Right atrium auricular region (tissue), 2 donors: ENCODE results near the gene MMP20. TPM values are rescaled to one million over a fixed set of nuclear protein-coding genes. Genes with fewer than 3 reads are reported as not detected.

Source experiments
- DNase-seq: peaks from one replicate; pipeline ENCODE4 v3.0.0-alpha.2; 2019; ENCODE audit warnings: low spot score
- H3K27ac ChIP-seq, 2 donors: fragments of 200-600 bp; sonication (generic); 1 replicate in 1 of 2; 2 replicates in 1 of 2; pipeline ENCODE4 v1.5.1; 2016 to 2019
- H3K27me3 ChIP-seq, 2 donors: fragments of 200-600 bp; sonication (generic); one replicate each; pipeline versions ENCODE4 v1.5.1 to v1.6.0; 2017 to 2019
- H3K36me3 ChIP-seq: fragments of 200-600 bp; sonication (generic); one replicate; pipeline ENCODE4 v1.5.1; 2016
- H3K4me1 ChIP-seq, 2 donors: fragments of 200-600 bp; sonication (generic); one replicate each; pipeline versions ENCODE4 v1.5.1 to v1.6.0; 2017 to 2019
- H3K4me3 ChIP-seq, 2 donors: fragments of 200-600 bp; sonication (generic); 1 replicate in 1 of 2; 2 replicates in 1 of 2; pipeline ENCODE4 v1.5.1; 2017 to 2019; ENCODE audit warnings: mild to moderate bottlenecking in 1 of 2, moderate library complexity in 1 of 2
- H3K9me3 ChIP-seq, 2 donors: fragments of 200-600 bp; sonication (generic); one replicate each; pipeline ENCODE4 v1.5.1; 2019
- CTCF ChIP-seq, 2 donors: fragments of 200-600 bp; sonication (generic); IDR thresholded peaks; one replicate each; pipeline ENCODE4 v1.5.1; 2019; ENCODE audit warnings: antibody characterized with exemption in 2 of 2
- total RNA-seq, 2 donors: library from RNA; depleted of rRNA; stranded (reverse); fragments of >200 nt; gene quantifications; one replicate each; pipeline ENCODE4 v1.1.0, GENCODE V29; 2016

MMP20 gene
- total RNA-seq, 2 donors from 2014 or later = not detected

DNA sequence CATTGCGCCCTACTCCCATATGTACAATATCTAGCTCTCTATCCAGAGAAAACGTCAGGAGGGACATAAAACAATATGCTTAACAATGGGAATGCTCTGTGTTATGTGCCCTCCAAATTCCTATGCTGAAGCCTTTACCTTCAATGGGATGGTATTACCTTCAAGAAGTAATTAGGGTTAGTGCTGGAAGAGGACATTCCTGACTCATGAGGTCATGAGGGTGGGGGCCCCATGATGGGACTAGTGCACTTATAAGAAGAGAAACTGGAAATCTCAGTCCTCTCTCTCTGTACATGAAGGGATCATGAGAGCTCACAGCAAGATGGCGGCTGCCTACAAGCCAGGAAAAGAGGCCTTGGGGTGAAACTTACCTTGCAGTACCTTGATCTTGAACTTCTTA is 20.3 kb downstream of the MMP20 start:
- Histone ChIP-seq H3K4me3 (no peak overlapping the region), H3K9me3 (no peaks in the 10 kb centered on the region), H3K36me3 (no peaks in the 10 kb centered on the region), H3K27me3 (no peaks in the 10 kb centered on the region), H3K27ac (no peak overlapping the region), H3K4me1 (peaks cover 0 to 6% of the 10 kb centered on the region in 2 donors)
- no peak for TF ChIP-seq CTCF (IDR thresholded peaks at IDR 0.05)
- DNase-seq = no peak

GRCh38 chr11:102604011-102604410 is 21.1 kb downstream of the MMP20 start:
- TF ChIP-seq CTCF (IDR thresholded peaks at IDR 0.05) = no peak
- Histone ChIP-seq H3K4me1 (peaks cover 0 to 6% of the 10 kb centered on the region in 2 donors), H3K4me3 (no peak overlapping the region), H3K9me3 (no peaks in the 10 kb centered on the region), H3K27me3 (no peaks in the 10 kb centered on the region), H3K27ac (peak overlapping the region in 1 of 2 donors; percentile 54), H3K36me3 (no peaks in the 10 kb centered on the region)
- no peak for DNase-seq

DNA sequence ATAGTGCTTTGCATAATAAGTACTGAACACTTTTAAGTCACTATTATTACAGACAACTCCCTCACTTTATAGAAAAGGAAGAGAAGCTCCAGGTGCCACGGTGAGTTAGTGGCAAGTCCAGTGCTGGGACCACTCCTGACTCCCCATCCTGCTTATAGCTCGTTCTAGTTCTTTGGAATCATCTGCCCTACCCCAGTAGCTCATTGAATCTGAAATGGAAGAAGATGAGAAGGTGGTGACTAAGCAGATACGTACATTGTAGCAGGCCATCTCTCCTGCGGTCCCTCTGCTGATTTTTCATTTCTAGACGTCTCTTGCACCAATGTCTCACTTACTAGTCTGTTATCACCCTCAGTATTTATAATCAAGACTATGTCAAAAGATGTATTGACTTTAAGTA is 21.6 kb downstream of the MMP20 start:
- no peak overlapping the region for H3K4me3 ChIP-seq
- H3K4me1 ChIP-seq = peaks cover 0 to 6% of the 10 kb centered on the region in 2 donors
- no peak for TF ChIP-seq CTCF (IDR thresholded peaks at IDR 0.05)
- H3K27me3 ChIP-seq = no peaks in the 10 kb centered on the region
- no peaks in the 10 kb centered on the region for H3K9me3 ChIP-seq
- no peaks in the 10 kb centered on the region for H3K36me3 ChIP-seq
- no peak for DNase-seq
- peak overlapping the region; percentile 54 to 56 for H3K27ac ChIP-seq

- no peak for DNase-seq
- Histone ChIP-seq H3K9me3 (no peaks in the 10 kb centered on the region), H3K27me3 (no peaks in the 10 kb centered on the region), H3K4me3 (no peak overlapping the region), H3K27ac (peak overlapping the region; percentile 54 to 56), H3K36me3 (no peaks in the 10 kb centered on the region), H3K4me1 (peaks cover 0 to 6% of the 10 kb centered on the region in 2 donors)
- TF ChIP-seq CTCF (IDR thresholded peaks at IDR 0.05) = no peak
These were observed 22.0 kb downstream of the MMP20 start for GRCh38 chr11:102603091-102603490.

GRCh38 chr11:102600666-102601065 is 24.5 kb downstream of the MMP20 start:
- H3K27ac ChIP-seq = no peak overlapping the region
- TF ChIP-seq CTCF (IDR thresholded peaks at IDR 0.05) = no peak
- no peak for DNase-seq
- H3K4me3 ChIP-seq = no peak overlapping the region
- no peaks in the 10 kb centered on the region for H3K36me3 ChIP-seq
- peaks cover 0 to 6% of the 10 kb centered on the region in 2 donors for H3K4me1 ChIP-seq
- H3K9me3 ChIP-seq = no peaks in the 10 kb centered on the region
- H3K27me3 ChIP-seq = no peaks in the 10 kb centered on the region

- Histone ChIP-seq H3K4me3 (no peak overlapping the region), H3K27me3 (no peaks in the 10 kb centered on the region), H3K9me3 (no peaks in the 10 kb centered on the region), H3K36me3 (no peaks in the 10 kb centered on the region), H3K4me1 (peaks cover 0 to 6% of the 10 kb centered on the region in 2 donors), H3K27ac (no peak overlapping the region)
- DNase-seq = no peak
- TF ChIP-seq CTCF (IDR thresholded peaks at IDR 0.05) = no peak
These were observed 25.4 kb downstream of the MMP20 start for GRCh38 chr11:102599642-102600261.
